Activated CD4-positive, alpha-beta T cell treated with anti-CD3 and anti-CD28 coated beads, Interleukin-2, amount 50 U/mL, for 48 hours (primary cell): ENCODE measurements around the gene CLEC3A.
"Not testable (repeated sequence)": the region's sequence is repeated elsewhere in the genome, so short reads cannot be mapped to it uniquely, and the experiment has no call there.

ENCODE experiments used
- DNase-seq, 2 experiments: peaks; one replicate each; pipeline ENCODE4 v3.0.0-alpha.2; 2020

CLEC3A gene, protein sequence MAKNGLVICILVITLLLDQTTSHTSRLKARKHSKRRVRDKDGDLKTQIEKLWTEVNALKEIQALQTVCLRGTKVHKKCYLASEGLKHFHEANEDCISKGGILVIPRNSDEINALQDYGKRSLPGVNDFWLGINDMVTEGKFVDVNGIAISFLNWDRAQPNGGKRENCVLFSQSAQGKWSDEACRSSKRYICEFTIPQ

GRCh38 chr16:78022347-78023060 is at the start of gene CLEC3A:
CLEC3A (plus strand) TSS chr16:78022548; CDS start chr16:78022627, 79 bp downstream.
- no peak for DNase-seq

GRCh38 chr16:77974883-77975282 is 47.5 kb upstream of the CLEC3A start:
- no peak for DNase-seq

- DNase-seq, result no peak
Observed at GRCh38 chr16:77975942-77976341, 46.4 kb upstream of the CLEC3A start.

GRCh38 chr16:77977339-77977738 is 45.0 kb upstream of the CLEC3A start:
- no peak for DNase-seq

- DNase-seq, result no peak
Observed at GRCh38 chr16:77985111-77985510, 37.2 kb upstream of the CLEC3A start.

GRCh38 chr16:77986011-77986740 is 36.2 kb upstream of the CLEC3A start:
- DNase-seq, result no peak

DNA sequence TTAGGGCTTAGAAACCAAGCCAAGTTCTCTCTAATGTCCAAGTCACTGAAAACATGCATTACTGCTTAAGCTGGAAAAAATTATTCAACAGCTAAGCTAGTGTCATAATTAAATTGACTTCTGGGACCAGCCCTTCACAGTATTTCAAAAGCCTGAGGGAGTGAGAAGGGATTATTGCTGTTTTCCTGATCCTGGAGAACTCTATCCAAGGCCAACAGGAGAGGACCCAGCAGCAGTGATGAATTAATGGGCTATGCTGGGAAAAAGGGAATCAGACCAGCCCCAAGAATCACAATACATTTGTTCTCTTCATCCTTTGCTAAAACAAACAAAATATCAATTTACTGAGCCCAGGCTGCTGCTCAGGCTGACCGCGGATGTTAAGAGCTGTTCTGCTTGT is 34.5 kb upstream of the CLEC3A start:
- no peak for DNase-seq

- no peak for DNase-seq
Observed at GRCh38 chr16:77989846-77990245, 32.5 kb upstream of the CLEC3A start.

DNA sequence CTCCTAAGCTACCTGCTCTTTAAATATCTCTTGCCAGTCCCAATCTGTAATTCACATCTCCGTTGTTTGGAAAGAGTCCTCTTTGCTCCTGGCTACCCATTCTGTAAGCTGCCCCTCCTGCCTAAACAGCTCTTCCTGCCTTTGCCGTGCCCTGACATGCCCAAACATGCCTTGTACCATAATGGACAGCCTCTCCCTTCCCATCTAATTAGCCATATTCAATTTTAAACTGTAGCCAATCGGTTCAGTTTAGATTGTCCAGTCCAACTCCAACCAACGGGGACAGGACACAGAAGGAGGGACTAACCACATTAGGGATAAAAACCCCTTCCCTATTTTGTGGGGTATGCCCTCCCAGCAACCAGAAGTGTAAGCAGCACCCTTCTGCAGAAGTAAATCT is 30.6 kb upstream of the CLEC3A start:
- no peak for DNase-seq

DNA sequence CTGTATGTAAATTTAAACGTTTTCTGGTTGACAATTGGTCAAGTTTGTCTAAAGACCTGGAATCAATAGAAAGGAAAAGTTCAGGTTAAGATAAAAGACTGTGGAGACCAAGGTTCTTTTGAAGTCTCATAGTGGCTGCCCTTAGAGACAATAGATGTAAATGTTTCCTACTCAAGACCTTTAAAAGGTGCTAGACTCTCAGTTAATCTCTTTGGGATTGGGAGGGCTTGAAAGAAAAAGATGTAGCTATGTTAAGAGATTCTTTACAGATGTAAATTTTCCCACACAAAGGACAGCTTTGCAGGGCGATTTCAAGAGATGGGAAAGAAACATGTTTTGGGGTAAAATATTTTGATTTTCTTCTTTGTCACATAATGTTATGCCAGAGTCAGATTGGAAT is 30.0 kb upstream of the CLEC3A start:
- DNase-seq, result not testable (repeated sequence)

DNA sequence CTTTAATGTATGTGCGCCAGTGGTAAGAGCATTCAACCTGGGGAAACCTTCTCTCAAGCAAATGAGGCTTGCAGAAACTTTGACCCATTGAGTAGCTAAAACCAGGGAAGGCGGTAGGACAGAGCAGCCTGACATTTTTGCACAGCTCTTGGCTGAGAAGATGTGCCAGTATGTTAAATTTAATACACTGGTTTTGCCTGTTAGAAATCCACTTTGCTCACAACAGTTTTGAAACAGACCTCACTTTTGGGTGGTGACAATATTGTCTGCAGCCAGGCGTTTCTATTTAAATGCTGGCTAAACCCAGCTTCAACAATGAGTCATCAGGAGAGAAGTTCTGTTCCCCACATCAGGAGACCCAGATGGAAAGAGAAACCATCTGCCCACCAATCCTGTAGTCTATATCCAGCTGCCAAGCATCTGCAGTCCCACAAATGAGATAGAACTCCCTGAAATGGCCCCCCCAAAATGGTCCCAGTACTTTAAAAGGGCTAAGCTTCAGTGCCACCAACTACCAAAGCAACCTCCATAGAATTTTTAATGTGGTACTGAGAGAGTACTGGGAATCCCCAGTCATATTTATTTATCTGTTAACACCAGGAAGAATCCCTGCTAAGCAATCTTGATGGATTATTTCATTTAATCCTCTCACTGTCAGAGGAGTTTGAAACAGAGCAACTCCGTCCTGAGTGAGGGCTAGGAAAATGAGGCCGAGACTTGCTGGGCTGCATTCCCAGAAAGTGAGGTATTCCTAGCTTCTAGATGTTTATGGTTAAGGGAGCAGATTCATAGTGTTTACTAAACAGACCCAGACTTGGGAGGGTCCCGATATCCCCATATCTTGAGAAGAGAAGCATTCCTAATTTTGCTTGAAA is 29.0 kb upstream of the CLEC3A start:
- DNase-seq, result no peak

- DNase-seq, result no peak
Observed at GRCh38 chr16:77995843-77996455, 26.4 kb upstream of the CLEC3A start.

DNA sequence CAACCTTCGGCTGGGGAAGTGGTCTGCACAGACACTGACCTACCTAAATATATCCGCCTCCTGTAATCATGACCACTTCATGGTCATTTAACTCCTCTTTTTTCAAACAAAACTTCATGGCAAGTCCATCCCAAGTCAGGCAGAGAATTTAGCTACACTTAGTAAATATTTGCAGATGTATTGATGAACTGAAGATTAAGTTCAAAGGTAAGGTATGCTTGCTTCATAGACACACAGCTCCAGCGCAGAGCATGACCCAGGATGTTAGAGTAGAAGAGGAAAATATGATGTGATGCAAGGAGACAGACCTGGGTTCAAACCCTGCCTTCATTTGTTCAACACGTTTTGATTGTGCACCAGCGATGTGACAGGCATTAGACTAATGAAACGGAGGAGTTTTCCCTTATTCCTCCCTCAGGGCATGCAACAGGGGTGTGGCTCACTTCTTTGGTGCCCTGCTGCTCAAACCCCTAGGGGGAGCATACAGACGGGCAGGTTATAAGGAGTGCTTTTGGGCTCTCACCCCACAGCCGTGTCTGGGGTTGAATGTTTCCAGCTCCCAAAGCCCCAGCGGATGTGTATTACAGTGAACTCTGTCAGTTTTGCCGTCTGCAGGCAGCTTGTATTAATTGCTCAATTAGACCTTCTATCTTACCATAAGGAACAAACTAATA is 23.9 kb upstream of the CLEC3A start:
- no peak for DNase-seq

GRCh38 chr16:78001451-78002025 is 20.8 kb upstream of the CLEC3A start:
- DNase-seq, result no peak

- peak; percentile 79 to 85 for DNase-seq
Observed at GRCh38 chr16:78002915-78003538, 19.3 kb upstream of the CLEC3A start.

- no peak for DNase-seq
Observed at GRCh38 chr16:78004517-78004916, 17.8 kb upstream of the CLEC3A start.

DNA sequence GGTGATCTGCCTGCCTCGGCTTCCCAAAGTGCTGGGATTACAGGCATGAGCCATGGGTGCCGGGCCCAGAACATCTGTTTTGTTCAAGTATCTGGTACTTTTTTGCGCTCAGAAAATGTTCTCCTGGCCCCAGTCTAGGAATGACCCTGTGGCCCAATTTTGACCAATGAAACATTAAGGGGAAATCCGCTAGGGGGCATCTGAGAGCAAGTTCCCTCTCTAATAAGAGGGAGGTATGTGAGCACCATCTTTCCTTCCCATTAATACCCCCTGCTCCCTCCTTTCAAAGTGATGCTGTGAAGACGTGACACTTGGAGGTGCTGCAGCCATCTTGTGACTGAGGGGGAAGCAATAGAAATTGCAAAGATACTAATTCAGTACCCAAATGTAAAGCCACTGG is 16.5 kb upstream of the CLEC3A start:
- DNase-seq, result peak; percentile 5 to 10

DNA sequence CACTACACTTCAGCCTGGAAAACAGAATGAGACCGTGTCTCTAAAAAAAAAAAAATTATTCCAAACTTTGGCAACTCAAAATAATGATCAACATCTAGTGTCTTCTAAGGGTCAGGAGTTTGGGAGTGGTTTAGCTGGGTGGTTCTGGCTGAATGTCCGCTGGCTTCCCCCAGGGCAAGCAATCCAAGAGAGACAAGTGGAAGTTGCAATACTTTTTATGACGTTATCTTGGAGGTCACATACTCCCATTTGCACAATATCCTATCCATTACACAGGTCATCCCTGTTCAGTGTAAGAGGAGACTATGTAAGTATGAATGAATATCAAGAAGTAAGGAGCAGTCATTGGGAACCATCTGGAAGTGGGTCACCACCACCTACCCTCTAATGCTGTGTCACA is 15.2 kb upstream of the CLEC3A start:
- DNase-seq, result no peak

DNA sequence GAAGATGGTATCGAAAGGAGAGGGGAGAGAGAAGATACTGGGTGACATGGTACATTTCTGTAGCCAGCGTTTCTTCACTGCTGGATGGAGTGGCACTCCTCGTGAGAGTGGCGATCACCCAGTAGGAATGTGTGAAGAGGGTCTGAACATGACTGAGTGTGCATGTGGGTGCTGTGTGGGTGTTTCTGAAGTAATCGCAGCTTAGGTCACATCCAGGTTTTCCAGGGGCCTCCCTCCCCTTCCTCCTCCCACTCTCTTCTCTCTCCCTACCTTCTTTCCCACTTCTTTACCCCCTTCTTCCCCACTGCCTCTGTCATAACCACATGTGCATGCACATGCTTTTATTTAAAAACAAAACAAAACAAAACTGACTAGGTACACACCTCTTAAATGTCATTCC is 1.8 kb downstream of the CLEC3A start:
- DNase-seq, result no peak

DNA sequence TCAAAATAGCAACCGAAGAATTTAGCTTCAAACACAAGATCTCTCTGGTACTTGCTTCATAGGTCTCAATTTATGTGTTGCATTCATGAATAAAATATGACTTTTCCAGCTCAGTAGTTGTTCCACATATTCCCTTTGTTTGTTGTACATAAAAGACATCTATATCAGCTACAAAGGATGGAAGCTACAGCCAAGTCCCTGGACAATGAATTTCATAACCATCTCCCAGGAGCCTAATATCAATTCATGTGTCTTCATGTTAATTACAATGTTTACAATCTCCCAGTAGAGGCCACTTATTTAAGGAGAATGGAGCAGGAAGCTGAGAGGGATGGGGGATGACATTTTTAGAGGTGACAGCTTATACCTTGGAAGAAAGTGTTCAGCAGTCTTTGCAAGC is 3.3 kb downstream of the CLEC3A start:
- no peak for DNase-seq

DNA sequence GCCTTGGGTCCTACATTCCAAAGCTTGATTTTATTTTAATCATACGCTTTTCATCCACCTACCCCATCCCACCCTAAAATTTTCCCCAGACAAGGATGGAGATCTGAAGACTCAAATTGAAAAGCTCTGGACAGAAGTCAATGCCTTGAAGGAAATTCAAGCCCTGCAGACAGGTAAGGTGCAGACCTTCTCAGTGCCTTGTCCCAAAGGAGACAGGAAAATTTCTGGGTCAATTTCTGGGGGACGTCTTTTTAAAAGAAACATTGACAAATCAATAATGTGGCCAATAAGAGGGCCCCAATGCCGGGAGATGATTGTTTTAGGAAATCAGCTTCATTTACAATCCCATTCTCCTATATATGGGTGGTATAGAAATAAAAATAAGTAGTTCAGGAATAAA is 5.7 kb downstream of the CLEC3A start:
- DNase-seq, result no peak
